PFSK-1 (cell line): ENCODE measurements around the gene CACNG4.

Experiments
- POLR2AphosphoS5 ChIP-seq: IDR thresholded peaks from 2 replicates; pipeline ENCODE4 v1.6.1; 2012; ENCODE audit warnings: low read depth, mild to moderate bottlenecking, control low read depth, low read length, moderate library complexity
- REST ChIP-seq, 2 experiments: IDR thresholded peaks; 2 replicates each; pipeline versions ENCODE4 v1.6.1 to v1.8.0; 2011 to 2012; ENCODE audit warnings: low read depth in 2 of 2, low read length in 2 of 2, control low read depth in 1 of 2, inconsistent platforms in 1 of 2, mild to moderate bottlenecking in 1 of 2, moderate library complexity in 1 of 2; ENCODE audit not compliant: insufficient read depth in 1 of 2

- TF ChIP-seq REST (IDR thresholded peaks at IDR 0.05; ENCODE audit: insufficient read depth in 1 of 2, low read depth in 2 of 2, low read length in 2 of 2) (no peak), POLR2AphosphoS5 (no peak)
These were observed 89.6 kb downstream of the CACNG4 start for GRCh38 chr17:67054011-67054591.
